Caco-2 (cell line): ENCODE results near the gene TSFM. TPM values are rescaled to one million over a fixed set of nuclear protein-coding genes. Genes with fewer than 3 reads are reported as not detected.

Experiments
- BruUV-seq: library from RNA; stranded (reverse); fragments of 400-500 nt; replicated peaks from 2 replicates; lab custom pipeline; 2021; lab: Mats Ljungman, UMichigan
- CTCF ChIA-PET: fragments of 300-600 bp; sonication (Branson Sonifier 250); formaldehyde crosslinking; loops from one replicate; lab custom pipeline; 2022; ENCODE audit warnings: antibody characterized with exemption; lab: Charles Lee
- POLR2A ChIA-PET: fragments of 300-600 bp; sonication (Branson Sonifier 250); formaldehyde crosslinking; loops from one replicate; lab custom pipeline; 2022; ENCODE audit warnings: antibody characterized with exemption; lab: Charles Lee
- DNase-seq, 2 experiments: peaks; one replicate each; pipeline versions ENCODE4 v3.0.0 to v3.0.0-alpha.2; 2020 to 2022
- H3K27me3 ChIP-seq: replicated peaks from 2 replicates; pipeline ENCODE4 v1.6.0; 2011; ENCODE audit warnings: low read length; ENCODE audit not compliant: control insufficient read depth, insufficient read depth
- H3K36me3 ChIP-seq: 2 replicates; pipeline ENCODE4 v1.5.1; 2011; ENCODE audit warnings: low read length; ENCODE audit not compliant: control insufficient read depth, insufficient read depth
- H3K4me1 ChIP-seq: fragments of 250-450 bp; sonication (Bioruptor Pico); 2 replicates; pipeline ENCODE4 v1.5.1; 2020; ENCODE audit warnings: mild to moderate bottlenecking
- H3K4me3 ChIP-seq: 2 replicates; pipeline ENCODE4 v1.5.1; 2011; ENCODE audit warnings: low read depth, mild to moderate bottlenecking, control low read depth, low read length
- H3K9me3 ChIP-seq: fragments of 250-450 bp; sonication (Bioruptor Pico); 2 replicates; pipeline ENCODE4 v1.5.1; 2020; ENCODE audit warnings: mild to moderate bottlenecking, moderate library complexity
- H3K27ac Mint-ChIP-seq: one replicate; pipeline ENCODE4 v1.8.0; 2022; ENCODE audit warnings: mixed read lengths; ENCODE audit not compliant: unreplicated experiment
- H3K27me3 Mint-ChIP-seq: one replicate; pipeline ENCODE4 v1.8.0; 2022; ENCODE audit warnings: mixed read lengths; ENCODE audit not compliant: insufficient read depth, unreplicated experiment
- H3K36me3 Mint-ChIP-seq: one replicate; pipeline ENCODE4 v1.8.0; 2022; ENCODE audit warnings: mild to moderate bottlenecking, mixed read lengths; ENCODE audit not compliant: insufficient read depth, unreplicated experiment
- H3K4me1 Mint-ChIP-seq: one replicate; pipeline ENCODE4 v1.8.0; 2022; ENCODE audit warnings: low read depth, mixed read lengths; ENCODE audit not compliant: unreplicated experiment
- H3K4me3 Mint-ChIP-seq: one replicate; pipeline ENCODE4 v1.8.0; 2022; ENCODE audit warnings: mild to moderate bottlenecking, moderate library complexity, mixed read lengths; ENCODE audit not compliant: unreplicated experiment
- H3K9me3 Mint-ChIP-seq: one replicate; pipeline ENCODE4 v1.8.0; 2022; ENCODE audit warnings: mixed read lengths; ENCODE audit not compliant: unreplicated experiment
- CTCF ChIP-seq, 2 experiments: fragments of 200-600 bp in 1 of 2; IDR thresholded peaks; 1 replicate in 1 of 2; 2 replicates in 1 of 2; pipeline versions ENCODE4 v1.5.1 to v1.8.0; 2011 to 2022; ENCODE audit warnings: antibody characterized with exemption in 1 of 2, control low read depth in 1 of 2, inconsistent platforms in 1 of 2, low read depth in 1 of 2, low read length in 1 of 2, mild to moderate bottlenecking in 1 of 2, moderate library complexity in 1 of 2; ENCODE audit not compliant: insufficient read depth in 1 of 2, severe bottlenecking in 1 of 2, unreplicated experiment in 1 of 2
- intact Hi-C: fragments of 100-400 bp; cut with micrococcal nuclease; formaldehyde crosslinking; loops from one replicate; pipeline ENCODE4 v1.10.0; 2022; ENCODE audit not compliant: unreplicated experiment
- total RNA-seq: library from RNA; stranded (reverse); gene quantifications from 2 replicates; pipeline ENCODE4 v1.2.3, GENCODE V29; 2022

Gene TSFM
- total RNA-seq, 1 experiment from 2014 or later, result 57.5 TPM

- no peaks in the 10 kb centered on the region for H3K36me3 ChIP-seq
- H3K27me3 Mint-ChIP-seq, result no peaks in the 10 kb centered on the region
- H3K4me1 Mint-ChIP-seq, result no peaks in the 10 kb centered on the region
- H3K4me1 ChIP-seq, result no peaks in the 10 kb centered on the region
- no TSS peak for BruUV-seq
- peak; percentile 59 to 83 for TF ChIP-seq CTCF (IDR thresholded peaks at IDR 0.05; ENCODE audit: insufficient read depth in 1 of 2, low read depth in 1 of 2, low read length in 1 of 2, severe bottlenecking in 1 of 2, unreplicated experiment in 1 of 2)
- ChIA-PET CTCF (interaction anchor here (0.7 to 2.6 kb wide), 3 partner anchors 93 to 116 kb away, joined by 3 to 16 read pairs (median 4); no protein-coding TSS in a partner anchor), POLR2A (no interaction called here)
- no peaks in the 10 kb centered on the region for H3K9me3 ChIP-seq
- H3K9me3 Mint-ChIP-seq, result no peaks in the 10 kb centered on the region
- no peak overlapping the region for H3K4me3 Mint-ChIP-seq
- no peaks in the 10 kb centered on the region for H3K27me3 ChIP-seq
- no peak overlapping the region for H3K4me3 ChIP-seq
- H3K36me3 Mint-ChIP-seq, result peaks cover 14% of the 10 kb centered on the region
- peak in 1 of 2 experiments; percentile 47 for DNase-seq
- intact Hi-C loops, result loop anchor here (1.0 kb wide), 1 partner anchor 102 kb away; no protein-coding TSS in a partner anchor
- no peak overlapping the region for H3K27ac Mint-ChIP-seq
Measured at GRCh38 chr12:57803319-57803893, 20.8 kb downstream of the TSFM start.

GRCh38 chr12:57806677-57807076 is 24.1 kb downstream of the TSFM start:
- Histone ChIP-seq H3K4me3 (no peak overlapping the region), H3K4me1 (no peaks in the 10 kb centered on the region), H3K27me3 (no peaks in the 10 kb centered on the region), H3K9me3 (no peaks in the 10 kb centered on the region), H3K36me3 (no peaks in the 10 kb centered on the region)
- Mint-ChIP-seq H3K27ac (no peak overlapping the region), H3K4me1 (no peaks in the 10 kb centered on the region), H3K4me3 (no peak overlapping the region), H3K9me3 (no peaks in the 10 kb centered on the region), H3K27me3 (no peaks in the 10 kb centered on the region), H3K36me3 (peaks cover 6% of the 10 kb centered on the region)
- ChIA-PET CTCF (no interaction called here), POLR2A (no interaction called here)
- no TSS peak for BruUV-seq
- TF ChIP-seq CTCF (IDR thresholded peaks at IDR 0.05; ENCODE audit: insufficient read depth in 1 of 2, low read depth in 1 of 2, low read length in 1 of 2, severe bottlenecking in 1 of 2, unreplicated experiment in 1 of 2), result no peak
- no peak for DNase-seq
- intact Hi-C loops, result no loop called here

GRCh38 chr12:57807285-57807684 is 24.7 kb downstream of the TSFM start:
- CTCF ChIA-PET, result no interaction called here
- no peak for DNase-seq
- H3K27me3 ChIP-seq, result no peaks in the 10 kb centered on the region

More at GRCh38 chr12:57807285-57807684, 24.7 kb downstream of the TSFM start:
- Mint-ChIP-seq H3K4me3 (no peak overlapping the region), H3K9me3 (no peaks in the 10 kb centered on the region), H3K27me3 (no peaks in the 10 kb centered on the region), H3K36me3 (peaks cover 6% of the 10 kb centered on the region), H3K27ac (no peak overlapping the region), H3K4me1 (no peaks in the 10 kb centered on the region)
- Histone ChIP-seq H3K36me3 (no peaks in the 10 kb centered on the region), H3K4me1 (no peaks in the 10 kb centered on the region), H3K4me3 (no peak overlapping the region), H3K9me3 (no peaks in the 10 kb centered on the region)
- POLR2A ChIA-PET, result no interaction called here
- intact Hi-C loops, result no loop called here
- TF ChIP-seq CTCF (IDR thresholded peaks at IDR 0.05; ENCODE audit: insufficient read depth in 1 of 2, low read depth in 1 of 2, low read length in 1 of 2, severe bottlenecking in 1 of 2, unreplicated experiment in 1 of 2), result no peak
- no TSS peak for BruUV-seq
